NCI-H1436 treated with DMSO at 0.1 percent for 48 hours (cell line): ENCODE measurements around the gene KRTAP9-8.
"Not testable (repeated sequence)": the region's sequence is repeated elsewhere in the genome, so short reads cannot be mapped to it uniquely, and the experiment has no call there.

Experiments used
- DNase-seq: peaks from one replicate; lab custom pipeline; 2025; lab: John Stamatoyannopoulos, UW

KRTAP9-8 gene

GRCh38 chr17:41237949-41238437 lies at the start of gene KRTAP9-8:
KRTAP9-8 (plus strand) TSS chr17:41237999; CDS start chr17:41238052, 53 bp downstream.
- not testable (repeated sequence) for DNase-seq

GRCh38 chr17:41189837-41190318 lies 47.9 kb upstream of the KRTAP9-8 start, which contains the start of gene KRTAP9-1:
KRTAP9-1 (plus strand) TSS chr17:41189887; CDS start chr17:41189887, 0 bp downstream.
- not testable (repeated sequence) for DNase-seq

GRCh38 chr17:41190328-41190727 lies 47.5 kb upstream of the KRTAP9-8 start:
- DNase-seq = no peak

GRCh38 chr17:41196068-41196467 lies 41.7 kb upstream of the KRTAP9-8 start:
- no peak for DNase-seq

GRCh38 chr17:41199421-41200078 lies 38.2 kb upstream of the KRTAP9-8 start:
- DNase-seq = no peak

- no peak for DNase-seq
These were observed 25.8 kb upstream of the KRTAP9-8 start for GRCh38 chr17:41211845-41212466.

GRCh38 chr17:41212524-41213169 lies 25.2 kb upstream of the KRTAP9-8 start:
- no peak for DNase-seq

GRCh38 chr17:41215681-41216080 lies 22.1 kb upstream of the KRTAP9-8 start:
- DNase-seq = no peak

GRCh38 chr17:41223821-41224220 lies 14.0 kb upstream of the KRTAP9-8 start:
- DNase-seq = no peak

- no peak for DNase-seq
These were observed 11.7 kb upstream of the KRTAP9-8 start for GRCh38 chr17:41226051-41226450.

GRCh38 chr17:41226598-41227095 lies 11.2 kb upstream of the KRTAP9-8 start, which contains the start of gene KRTAP9-2:
KRTAP9-2 (plus strand) TSS chr17:41226648; CDS start chr17:41226655, 7 bp downstream.
- not testable (repeated sequence) for DNase-seq

- no peak for DNase-seq
These were observed 7.7 kb upstream of the KRTAP9-8 start for GRCh38 chr17:41230094-41230493.

- no peak for DNase-seq
These were observed 6.1 kb upstream of the KRTAP9-8 start for GRCh38 chr17:41231731-41232130.

- DNase-seq = not testable (repeated sequence)
These were observed 5.2 kb upstream of the KRTAP9-8 start, which contains the start of gene KRTAP9-3 for GRCh38 chr17:41232399-41233105. KRTAP9-3 (plus strand) TSS chr17:41232449; CDS start chr17:41232502, 53 bp downstream.

- DNase-seq = not testable (repeated sequence)
These were observed 683 bp upstream of the KRTAP9-8 start for GRCh38 chr17:41237116-41237515.

- not testable (repeated sequence) for DNase-seq
These were observed 9.4 kb downstream of the KRTAP9-8 start for GRCh38 chr17:41246995-41247787.

- not testable (repeated sequence) for DNase-seq
These were observed 11.9 kb downstream of the KRTAP9-8 start, which contains the start of gene KRTAP9-4 for GRCh38 chr17:41249637-41250240. KRTAP9-4 (plus strand) TSS chr17:41249687; CDS start chr17:41249721, 34 bp downstream.

GRCh38 chr17:41251261-41251660 lies 13.5 kb downstream of the KRTAP9-8 start:
- no peak for DNase-seq

GRCh38 chr17:41254861-41255260 lies 17.1 kb downstream of the KRTAP9-8 start:
- no peak for DNase-seq
